OCI-LY7 (cell line): Measurements from ENCODE around the gene RTN4RL2.

ENCODE experiments used
- CTCF ChIP-seq: fragments of 200-600 bp; sonication (generic); conservative IDR thresholded peaks from 2 replicates; pipeline ENCODE4 v1.5.1; 2014; ENCODE audit warnings: mild to moderate bottlenecking, antibody characterized with exemption, low read length, moderate library complexity, mixed read lengths
- EZH2phosphoT487 ChIP-seq: fragments of 200-600 bp; sonication (generic); IDR thresholded peaks from 2 replicates; pipeline ENCODE4 v1.6.1; 2018; ENCODE audit warnings: low read depth, borderline replicate concordance, mild to moderate bottlenecking, mixed run types, antibody characterized with exemption, low read length, moderate library complexity, mixed read lengths

- no peak for TF ChIP-seq CTCF
- no peak for TF ChIP-seq EZH2phosphoT487
These were observed 20.5 kb upstream of the RTN4RL2 start for GRCh38 chr11:57439786-57440185.
